GM13977 (cell line): Measurements from ENCODE around the gene RBM10.
"Not testable (repeated sequence)": the region's sequence is repeated elsewhere in the genome, so short reads cannot be mapped to it uniquely, and the experiment has no call there.

ENCODE experiments used
- DNase-seq: peaks from one replicate; pipeline ENCODE4 v3.0.0; 2012; ENCODE audit warnings: low spot score
- CTCF ChIP-seq: IDR thresholded peaks from 2 replicates; pipeline ENCODE4 v1.5.1; 2012; ENCODE audit warnings: mild to moderate bottlenecking, control low read depth; ENCODE audit not compliant: insufficient read depth; ENCODE audit errors: extremely low read depth, missing control alignments
- in situ Hi-C: fragments of 300-500 bp; cut with MboI; formaldehyde crosslinking; loops from one replicate; pipeline ENCODE4 v1.12.0; 2022; ENCODE audit warnings: low sequenced_read_pairs, low pct_unique_long_range_greater_than_20kb, mixed read lengths, inconsistent platforms; ENCODE audit not compliant: unreplicated experiment

The RBM10 gene

GRCh38 chrX:47144626-47145394, at the start of gene RBM10, which contains the start of gene NDUFB11:
TSS of gene RBM10 (plus strand) at chrX:47145221. CDS start at chrX:47147482, 2,261 bp downstream.
TSS of gene NDUFB11 (minus strand) at chrX:47144702. CDS start at chrX:47144679, 23 bp downstream.
- in situ Hi-C loops: no loop called here
- peak; percentile 88 for DNase-seq

GRCh38 chrX:47097018-47097417, 48.0 kb upstream of the RBM10 start:
- TF ChIP-seq CTCF: no peak
- in situ Hi-C loops: no loop called here
- no peak for DNase-seq

More at GRCh38 chrX:47144626-47145394, at the start of gene RBM10, which contains the start of gene NDUFB11:
- TF ChIP-seq CTCF: peak; percentile 42

GRCh38 chrX:47098338-47099094, 46.5 kb upstream of the RBM10 start:
- in situ Hi-C loops: no loop called here
- no peak for TF ChIP-seq CTCF
- DNase-seq: no peak

- no peak for TF ChIP-seq CTCF
- in situ Hi-C loops: no loop called here
- DNase-seq: no peak
These were observed 43.8 kb upstream of the RBM10 start for GRCh38 chrX:47101206-47101605.

GRCh38 chrX:47110936-47111615, 33.9 kb upstream of the RBM10 start:
- DNase-seq, in situ Hi-C loops: not testable (repeated sequence)

GRCh38 chrX:47112316-47112954, 32.6 kb upstream of the RBM10 start:
- no peak for DNase-seq
- in situ Hi-C loops: no loop called here
- TF ChIP-seq CTCF: no peak

GRCh38 chrX:47116551-47117110, 28.4 kb upstream of the RBM10 start:
- DNase-seq, in situ Hi-C loops: not testable (repeated sequence)

GRCh38 chrX:47124466-47124865, 20.6 kb upstream of the RBM10 start:
- DNase-seq, in situ Hi-C loops: not testable (repeated sequence)
